HepG2 (cell line): ENCODE measurements around the gene DHX30. TPM values are rescaled to one million over a fixed set of nuclear protein-coding genes. Genes with fewer than 3 reads are reported as not detected.

Source experiments
- ATAC-seq: fragments of 200-7000 bp; cut with Tn5 transposase; 3 replicates; pipeline ENCODE4 v1.9.1; 2020; ENCODE audit warnings: mild to moderate bottlenecking, moderate library complexity
- BruUV-seq: library from RNA; stranded (reverse); fragments of 400-500 nt; replicated peaks from 2 replicates; lab custom pipeline; 2021; lab: Mats Ljungman, UMichigan
- CTCF ChIA-PET: fragments of 300-600 bp; formaldehyde crosslinking; extraction: SDS; loops from one replicate; lab custom pipeline; 2021; ENCODE audit warnings: low total read pairs, inconsistent platforms, low intra/inter-chr PET ratio; lab: Yijun Ruan, JAX
- POLR2A ChIA-PET: fragments of 350-600 bp; sonication (Branson Sonifier 250); formaldehyde crosslinking; loops from one replicate; lab custom pipeline; 2020; ENCODE audit warnings: antibody characterized with exemption, inconsistent platforms; lab: Yijun Ruan, JAX
- DNase-seq: peaks from one replicate; pipeline ENCODE4 v3.0.0-alpha.2; 2015; ENCODE audit warnings: low spot score
- FAIRE-seq: peaks from 3 replicates; lab custom pipeline; 2011; peaks lifted over from hg19 to GRCh38; lab: Jason Lieb, UNC
- H2AFZ ChIP-seq: one replicate; pipeline ENCODE4 v1.6.1; 2011; ENCODE audit warnings: low read length, inconsistent platforms
- H3K27ac ChIP-seq: fragments of 300-600 bp; 3 replicates; pipeline ENCODE4 v1.8.0; 2011; ENCODE audit warnings: mixed run types, mild to moderate bottlenecking, mixed read lengths, low read length, inconsistent platforms; ENCODE audit not compliant: insufficient read depth; ENCODE audit errors: extremely low read length
- H3K27me3 ChIP-seq, 2 experiments: fragments of 200-600 bp in 1 of 2; 2 replicates in 1 of 2; 3 replicates in 1 of 2; pipeline versions ENCODE4 v1.6.0 to v1.8.0; 2011; ENCODE audit warnings: low read length in 2 of 2, mild to moderate bottlenecking in 2 of 2, moderate library complexity in 2 of 2, inconsistent platforms in 1 of 2; ENCODE audit not compliant: insufficient read depth in 2 of 2, control insufficient read depth in 1 of 2
- H3K36me3 ChIP-seq, 2 experiments: fragments of 200-600 bp in 1 of 2; replicated peaks in 1 of 2; 2 replicates in 1 of 2; 3 replicates in 1 of 2; pipeline versions ENCODE4 v1.5.1 to v1.8.0; 2011; ENCODE audit warnings: low read length in 2 of 2, inconsistent platforms in 1 of 2; ENCODE audit not compliant: insufficient read depth in 2 of 2, control insufficient read depth in 1 of 2
- H3K4me1 ChIP-seq: 2 replicates; pipeline ENCODE4 v1.5.1; 2012; ENCODE audit warnings: low read length, inconsistent platforms; ENCODE audit not compliant: insufficient read depth
- H3K4me2 ChIP-seq: 2 replicates; pipeline ENCODE4 v1.6.0; 2011; ENCODE audit warnings: low read depth, low read length, inconsistent platforms
- H3K4me3 ChIP-seq, 3 experiments: fragments of 200-600 bp in 1 of 3; sonication (generic), shearing (Covaris generic) in 1 of 3; replicated peaks in 1 of 3; 2 replicates each; pipeline ENCODE4 v1.5.1; 2011 to 2016; ENCODE audit warnings: low read length in 3 of 3, inconsistent platforms in 2 of 3, low read depth in 2 of 3, mild to moderate bottlenecking in 2 of 3, control low read depth in 1 of 3, mixed read lengths in 1 of 3; ENCODE audit not compliant: insufficient read depth in 1 of 3
- H3K79me2 ChIP-seq: one replicate; pipeline ENCODE4 v1.6.1; 2011; ENCODE audit warnings: low read length, inconsistent platforms; ENCODE audit not compliant: insufficient read depth
- H3K9ac ChIP-seq: 2 replicates; pipeline ENCODE4 v1.6.0; 2011; ENCODE audit warnings: mild to moderate bottlenecking, low read depth, low read length, inconsistent platforms; ENCODE audit not compliant: insufficient read depth
- H3K9me3 ChIP-seq: 2 replicates; pipeline ENCODE4 v1.5.1; 2012; ENCODE audit warnings: mild to moderate bottlenecking, low read length
- H4K20me1 ChIP-seq: 2 replicates; pipeline ENCODE4 v1.6.0; 2011; ENCODE audit warnings: inconsistent platforms, mild to moderate bottlenecking, low read length, moderate library complexity; ENCODE audit not compliant: insufficient read depth
- CAMTA2 ChIP-seq: sonication (generic); formaldehyde crosslinking; IDR thresholded peaks from 2 replicates; pipeline ENCODE4 v1.4.0; 2020; ENCODE audit warnings: mild to moderate bottlenecking, missing genetic modification reagents, borderline replicate concordance
- CERS6 ChIP-seq: sonication (generic); formaldehyde crosslinking; IDR thresholded peaks from 2 replicates; pipeline ENCODE4 v1.5.0; 2020; ENCODE audit warnings: missing genetic modification reagents
- DDIT3 ChIP-seq: sonication (generic); formaldehyde crosslinking; IDR thresholded peaks from 2 replicates; pipeline ENCODE4 v1.4.0; 2020; ENCODE audit warnings: mild to moderate bottlenecking, missing genetic modification reagents
- HNRNPH1 ChIP-seq: fragments of 200-400 bp; formaldehyde crosslinking; optimal IDR thresholded peaks from 2 replicates; pipeline ENCODE3; 2017; ENCODE audit warnings: mild to moderate bottlenecking, low read depth, low read length
- IRF2 ChIP-seq: IDR thresholded peaks from 2 replicates; pipeline ENCODE4 v1.6.1; 2018; ENCODE audit warnings: missing genetic modification reagents, missing compliant biosample characterization
- NCOA2 ChIP-seq: sonication (generic); formaldehyde crosslinking; IDR thresholded peaks from 2 replicates; pipeline ENCODE4 v1.8.0; 2022; ENCODE audit warnings: inconsistent platforms
- SP4 ChIP-seq: sonication (generic); formaldehyde crosslinking; IDR thresholded peaks from 2 replicates; pipeline ENCODE4 v1.8.1; 2023; ENCODE audit warnings: mild to moderate bottlenecking, missing genetic modification reagents
- STAT5B ChIP-seq: sonication (generic); formaldehyde crosslinking; IDR thresholded peaks from 2 replicates; pipeline ENCODE4 v1.4.0; 2020; ENCODE audit warnings: missing genetic modification reagents
- ZFP36 ChIP-seq: fragments of 150-350 bp; IDR thresholded peaks from 2 replicates; pipeline ENCODE4 v1.6.1; 2018; ENCODE audit warnings: borderline replicate concordance, low read length, low read depth; ENCODE audit not compliant: partially characterized antibody
- ZNF543 ChIP-seq: sonication (generic); formaldehyde crosslinking; IDR thresholded peaks from 2 replicates; pipeline ENCODE4 v1.4.0; 2020; ENCODE audit warnings: mild to moderate bottlenecking, missing genetic modification reagents
- ZNF574 ChIP-seq: sonication (generic); formaldehyde crosslinking; IDR thresholded peaks from 2 replicates; pipeline ENCODE4 v1.4.0; 2020; ENCODE audit warnings: missing genetic modification reagents
- ZNF724P ChIP-seq: sonication (generic); formaldehyde crosslinking; IDR thresholded peaks from 2 replicates; pipeline ENCODE4 v1.8.0; 2022; ENCODE audit warnings: missing genetic modification reagents, borderline replicate concordance
- WGBS: methylation state at CpG from one replicate; pipeline ENCODE4 v1.1.6; 2017; ENCODE audit warnings: low lambda C conversion rate; 5-methylcytosine and 5-hydroxymethylcytosine counted together
- in situ Hi-C: cut with HindIII; loops from 2 replicates; pipeline ENCODE4 v1.10.0; 2017; ENCODE audit warnings: low pct_unique_long_range_greater_than_20kb; ENCODE audit not compliant: extremely low pct_ligation_motif_present
- intact Hi-C: fragments of 100-400 bp; cut with micrococcal nuclease; formaldehyde crosslinking; loops from one replicate; pipeline ENCODE4 v1.10.0; 2022; ENCODE audit not compliant: unreplicated experiment
- polyA plus RNA-seq, 8 experiments: library from polyadenylated mRNA; depleted of rRNA in 3 of 8; stranded (reverse) in 7 of 8; unstranded in 1 of 8; fragments of >200 nt; fragmentation: Illumina TruSeq in 4 of 8; extraction: Trizol in 4 of 8; gene quantifications; 2 replicates each; pipeline versions ENCODE4 v1.2.1 to v1.2.3, GENCODE V29; 2011 to 2016; ENCODE audit warnings: low read depth in 4 of 8, missing spikeins in 1 of 8, mixed read lengths in 1 of 8; ENCODE audit not compliant: insufficient read depth in 1 of 8
- total RNA-seq, 5 experiments: library from RNA; depleted of rRNA; stranded (reverse); fragments of >200 nt; fragmentation: Illumina TruSeq; extraction: Trizol; gene quantifications; 2 replicates each; pipeline ENCODE4 v1.2.3, GENCODE V29; 2016; ENCODE audit warnings: low read depth in 1 of 5

DHX30 gene
- total and polyA plus RNA-seq, 2 of the 13 experiments (the other 11 are each of a cell fraction or from before 2014, with no cell fraction given), result 30.6 to 59.4 TPM

GRCh38 chr3:47872916-47873315, 70.0 kb downstream of the DHX30 start:
- no peak overlapping the region for H3K4me3 ChIP-seq
- DNase-seq (no peak), FAIRE-seq (no peak), ATAC-seq (no peak)
- 91% methylated on average over 4 of the region's 4 CpGs for WGBS
- H3K79me2 ChIP-seq, result no peaks in the 10 kb centered on the region
- CTCF ChIA-PET, result no interaction called here
- no peaks in the 10 kb centered on the region for H4K20me1 ChIP-seq
- intact Hi-C loops, result no loop called here
- H3K4me1 ChIP-seq, result no peaks in the 10 kb centered on the region
- H3K4me2 ChIP-seq, result no peak overlapping the region
- in situ Hi-C loops, result no loop called here
- BruUV-seq, result no TSS peak
- POLR2A ChIA-PET, result no interaction called here
- no peaks in the 10 kb centered on the region for H3K27me3 ChIP-seq
- H3K9me3 ChIP-seq, result no peaks in the 10 kb centered on the region
- peaks cover 26 to 75% of the 10 kb centered on the region in 2 experiments for H3K36me3 ChIP-seq
- H3K27ac ChIP-seq, result no peak overlapping the region
- H3K9ac ChIP-seq, result no peak overlapping the region
- TF ChIP-seq SP4 (CRISPR knock-in tag) (no peak), CERS6 (CRISPR knock-in tag) (no peak)
- H2AFZ ChIP-seq, result no peak overlapping the region

- BruUV-seq, result no TSS peak
- Histone ChIP-seq H2AFZ (no peak overlapping the region), H3K9ac (no peak overlapping the region), H3K27me3 (no peaks in the 10 kb centered on the region), H3K79me2 (no peaks in the 10 kb centered on the region), H3K36me3 (peaks cover 17 to 60% of the 10 kb centered on the region in 2 experiments), H3K4me1 (no peaks in the 10 kb centered on the region), H3K4me3 (no peak overlapping the region), H3K9me3 (no peaks in the 10 kb centered on the region), H3K27ac (no peak overlapping the region), H3K4me2 (no peak overlapping the region), H4K20me1 (no peaks in the 10 kb centered on the region)
- intact Hi-C loops (no loop called here), in situ Hi-C loops (no loop called here)
- CTCF ChIA-PET, result no interaction called here
- no peak for DNase-seq
- ATAC-seq, result no peak
- no peak for FAIRE-seq
- POLR2A ChIA-PET, result no interaction called here
- WGBS, result 94% methylated on average over 2 of the region's 2 CpGs
- TF ChIP-seq ZNF574 (CRISPR knock-in tag) (no peak), ZNF543 (CRISPR knock-in tag) (no peak), NCOA2 (CRISPR knock-in tag) (no peak), IRF2 (CRISPR knock-in tag) (no peak), STAT5B (no peak), HNRNPH1 (no peak), DDIT3 (CRISPR knock-in tag) (no peak), ZNF724P (no peak), ZFP36 (no peak), CERS6 (CRISPR knock-in tag) (no peak), CAMTA2 (CRISPR knock-in tag) (no peak)
These were observed 71.5 kb downstream of the DHX30 start for GRCh38 chr3:47874438-47874837.
